GM19467 (cell line): Measurements from ENCODE around the gene TCFL5.

Experiments
- ATAC-seq: cut with Tn5 transposase; IDR thresholded peaks from one replicate; pipeline ENCODE4 v1.9.1; 2021; ENCODE audit warnings: mild to moderate bottlenecking, moderate library complexity; ENCODE audit not compliant: unreplicated experiment

The TCFL5 gene

DNA sequence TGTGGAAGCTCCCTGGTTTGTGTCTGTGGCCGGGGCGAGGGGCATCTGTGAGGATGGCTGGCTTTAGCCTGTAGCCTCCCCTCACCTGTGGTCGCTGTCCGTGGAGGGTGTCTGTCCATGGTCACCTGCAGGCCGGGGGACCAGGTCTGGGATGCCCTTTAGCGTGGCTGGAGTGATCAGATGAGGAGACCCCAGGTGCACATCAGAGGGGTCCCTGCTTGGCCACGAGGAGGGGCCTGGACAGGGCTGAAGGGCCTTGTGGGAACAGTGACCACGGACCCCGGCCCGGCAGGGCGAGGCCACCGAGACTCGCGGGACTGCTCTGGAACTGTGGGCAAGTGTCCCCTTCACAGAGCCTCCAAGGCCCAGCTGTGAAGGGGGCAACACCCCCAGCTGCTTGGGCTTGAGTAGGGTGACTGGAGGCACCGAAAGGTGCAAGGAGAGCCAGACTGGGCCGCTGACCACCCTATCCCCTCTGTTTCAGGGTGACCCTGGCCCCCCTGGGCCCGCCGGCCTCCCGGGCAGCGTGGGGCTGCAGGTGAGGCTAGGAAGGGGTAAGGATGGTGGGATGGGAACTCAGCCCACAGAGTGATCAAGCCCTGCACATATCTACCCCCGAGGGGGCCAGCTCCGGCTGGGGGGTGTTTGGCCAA lies 36.2 kb downstream of the TCFL5 start:
- ATAC-seq, result no peak

DNA sequence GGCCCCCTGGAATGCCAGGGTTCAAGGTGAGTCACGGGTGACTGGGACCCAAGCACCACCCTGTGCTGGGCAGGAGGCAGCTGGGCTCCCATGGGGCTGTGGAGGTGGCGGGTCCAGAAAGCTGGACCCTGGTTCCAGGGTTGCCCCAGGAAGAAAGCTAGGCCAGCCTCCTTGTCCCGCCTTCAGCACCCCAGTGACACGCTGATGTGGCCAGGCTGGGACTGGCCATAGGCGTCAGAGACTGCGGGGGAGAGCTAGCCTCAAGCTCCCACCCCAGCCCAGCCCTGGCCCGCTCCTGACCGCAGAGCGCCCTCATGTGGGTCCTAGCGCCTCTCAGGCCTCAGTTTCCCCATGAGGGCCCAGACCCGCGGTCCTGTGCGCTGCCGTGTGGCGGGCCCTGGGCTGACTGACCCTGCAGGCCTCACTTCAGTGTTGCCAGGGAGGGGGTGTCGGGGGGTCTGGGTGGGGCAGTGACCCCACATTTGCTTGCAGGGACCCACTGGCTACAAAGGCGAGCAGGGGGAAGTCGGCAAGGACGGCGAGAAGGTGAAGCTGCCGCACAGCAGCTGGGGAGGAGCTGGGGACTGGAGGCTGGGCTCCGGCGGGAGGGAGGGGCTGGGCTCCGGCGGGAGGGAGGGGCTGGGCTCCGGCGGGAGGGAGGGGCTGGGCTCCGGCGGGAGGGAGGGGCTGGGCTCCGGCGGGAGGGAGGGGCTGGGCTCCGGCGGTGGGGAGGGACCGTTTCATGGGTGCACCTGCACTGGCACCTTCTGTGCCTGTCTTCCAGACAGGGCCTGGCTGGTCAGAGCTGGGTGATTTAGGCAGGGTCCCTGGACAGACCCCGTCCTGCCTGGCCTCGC lies 36.9 kb downstream of the TCFL5 start:
- ATAC-seq, result no peak

DNA sequence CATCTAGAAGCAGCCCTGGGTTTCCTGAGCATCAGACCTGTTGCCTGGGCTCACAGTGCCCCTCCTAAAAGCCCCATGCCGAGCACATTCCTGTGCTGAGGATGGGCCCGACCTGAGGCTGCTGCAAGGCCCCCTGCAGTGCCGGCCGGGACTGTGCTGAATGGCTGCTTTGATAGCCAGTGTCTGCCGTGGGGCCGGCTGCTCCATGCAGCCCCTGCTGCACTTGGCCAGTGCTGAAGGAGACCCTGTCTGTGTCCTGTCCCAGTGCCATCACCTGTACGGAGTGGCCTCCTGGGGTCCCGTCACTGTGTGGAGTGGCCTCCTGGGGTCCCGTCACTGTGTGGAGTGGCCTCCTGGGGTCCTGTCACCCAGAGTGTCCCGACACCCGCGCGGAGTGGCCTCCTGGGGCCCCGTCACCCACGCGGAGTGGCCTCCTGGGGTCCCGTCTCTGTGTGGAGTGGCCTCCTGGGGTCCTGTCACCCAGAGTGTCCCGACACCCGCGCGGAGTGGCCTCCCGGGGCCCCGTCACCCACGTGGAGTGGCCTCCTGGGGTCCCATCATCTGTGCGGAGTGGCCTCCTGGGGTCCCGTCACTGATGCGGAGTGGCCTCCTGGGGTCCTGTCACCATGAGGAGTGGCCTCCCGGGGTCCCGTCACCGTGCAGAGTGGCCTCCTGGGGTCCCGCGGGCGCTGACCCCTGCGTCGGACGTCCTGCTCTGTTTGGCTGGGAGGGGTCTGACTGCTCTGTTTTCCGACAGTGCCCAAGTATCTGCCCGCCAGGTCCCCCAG lies 37.7 kb downstream of the TCFL5 start:
- ATAC-seq, result no peak

DNA sequence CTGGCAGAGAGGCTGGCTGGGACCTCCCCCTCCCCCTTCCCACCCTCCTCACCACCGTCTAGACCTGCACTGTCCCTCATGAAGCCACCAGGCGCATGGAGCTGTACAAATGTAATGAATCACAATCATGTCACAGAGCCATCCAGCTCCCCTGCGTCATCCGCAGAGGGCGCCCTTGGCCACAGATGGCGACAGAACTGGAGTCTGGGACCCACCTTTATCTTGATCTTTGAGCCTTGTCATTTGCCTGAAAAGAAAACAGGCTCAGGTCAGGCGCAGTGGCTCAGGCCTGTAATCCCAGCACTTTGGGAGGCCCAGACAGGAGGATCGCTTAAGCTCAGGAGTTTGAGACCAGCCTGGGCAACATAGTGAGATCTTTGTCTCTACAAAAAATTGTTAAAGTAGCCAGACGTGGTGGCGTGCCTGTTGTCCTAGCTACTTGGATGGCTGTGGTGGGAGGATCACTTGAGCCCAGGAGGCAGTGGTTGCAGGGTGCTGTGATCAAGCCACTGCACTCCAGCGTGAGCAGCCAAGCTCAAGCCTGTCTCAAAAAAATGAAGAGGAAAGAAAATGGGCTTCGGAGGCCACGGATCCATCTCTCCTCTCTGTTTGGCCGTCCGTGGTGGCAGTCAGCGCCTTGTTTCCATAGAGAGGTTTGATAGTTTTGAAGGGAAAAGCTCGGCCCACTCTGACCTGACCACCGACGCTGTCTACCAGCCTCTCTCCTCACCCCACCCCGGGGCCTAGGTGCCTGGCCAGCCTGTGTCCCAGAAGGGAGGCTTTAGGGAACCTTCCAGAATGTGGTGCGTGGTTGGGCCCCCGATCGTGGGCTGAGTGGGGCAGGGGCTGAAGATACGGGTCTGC lies 38.6 kb downstream of the TCFL5 start:
- no peak for ATAC-seq

DNA sequence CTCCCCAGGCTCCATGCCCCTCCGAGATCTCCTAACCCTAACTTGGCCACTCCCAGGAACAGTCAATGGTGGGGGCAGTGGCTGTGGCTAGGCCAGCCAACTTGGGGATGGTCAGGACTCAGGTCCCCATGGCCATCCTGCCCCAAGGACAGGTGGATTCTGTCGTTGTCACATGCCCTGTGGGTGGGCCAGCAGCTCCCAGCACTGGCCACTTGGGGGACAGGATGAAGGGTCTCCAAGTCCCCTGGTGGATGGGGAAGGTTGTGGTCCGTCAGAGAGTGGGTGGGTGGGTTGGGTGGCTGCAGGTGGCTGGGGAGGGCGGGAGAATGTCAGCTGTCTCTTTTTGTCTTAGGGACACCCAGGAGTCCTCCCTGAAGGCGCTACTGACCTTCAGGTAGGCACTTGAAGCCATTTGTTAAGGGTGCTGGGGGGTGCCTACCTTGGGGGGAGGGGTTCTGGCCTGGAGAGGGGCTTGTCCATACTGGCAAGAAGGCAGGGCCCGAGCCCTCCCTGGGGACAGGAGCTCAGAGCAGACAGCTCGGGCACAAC lies 39.3 kb downstream of the TCFL5 start:
- no peak for ATAC-seq

DNA sequence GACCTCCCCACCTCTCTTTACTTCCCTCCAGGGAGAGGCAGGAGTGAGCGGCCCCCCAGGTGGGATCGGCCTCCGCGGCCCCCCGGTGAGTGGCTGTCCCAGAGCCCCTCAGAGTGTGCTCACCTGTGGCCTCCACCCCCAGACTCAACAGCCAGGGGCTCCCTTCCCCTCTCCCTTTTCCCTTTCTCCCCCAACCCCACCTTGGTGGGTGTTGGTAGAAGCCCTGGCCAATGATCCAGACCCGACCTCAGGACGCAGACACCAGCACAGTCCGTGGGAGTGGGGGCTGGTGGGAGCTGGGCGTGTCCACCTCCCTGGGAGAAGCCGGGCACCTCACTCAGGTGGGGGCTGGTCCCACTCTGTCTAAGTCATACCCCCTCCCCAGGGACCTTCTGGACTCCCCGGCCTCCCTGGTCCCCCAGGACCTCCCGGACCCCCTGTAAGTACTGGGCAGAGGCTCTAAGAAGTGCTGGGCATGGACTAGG lies 39.9 kb downstream of the TCFL5 start:
- no peak for ATAC-seq

DNA sequence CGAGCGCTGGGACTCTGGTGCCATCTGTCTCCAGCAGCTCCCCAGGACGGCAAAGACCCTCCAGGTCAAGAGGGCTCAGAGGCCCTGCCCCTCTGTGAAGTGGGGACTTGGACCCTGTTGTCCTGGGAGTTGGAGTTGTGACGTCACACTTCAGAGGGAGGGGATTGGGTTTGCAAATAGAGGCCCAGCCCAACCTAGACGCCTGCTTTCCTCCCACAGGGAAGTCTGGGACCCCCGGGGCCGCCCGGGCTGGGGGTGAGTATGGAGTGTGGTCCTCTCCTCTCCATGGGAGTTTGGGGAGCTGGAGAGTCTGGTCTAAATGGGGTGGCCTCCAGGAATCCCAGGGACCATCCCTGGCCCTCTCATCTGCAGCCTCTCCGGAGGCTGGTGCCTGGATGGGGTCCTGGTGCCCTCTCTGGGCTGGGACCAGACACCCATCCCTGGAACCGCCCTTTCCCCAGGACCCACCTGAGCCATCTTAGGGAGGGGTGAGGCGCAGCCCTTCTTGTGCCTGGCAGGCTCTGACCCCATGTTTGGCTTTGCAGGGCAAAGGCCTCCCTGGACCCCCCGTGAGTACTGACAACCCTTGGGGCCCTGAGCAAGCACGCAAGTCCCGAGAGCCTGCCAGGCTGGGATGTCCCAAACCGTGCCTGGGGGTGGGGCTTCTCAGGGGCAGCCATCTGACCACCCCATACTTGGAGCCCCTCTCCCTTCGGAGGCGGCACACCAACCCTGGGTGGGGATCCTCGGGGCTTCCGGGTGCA lies 40.5 kb downstream of the TCFL5 start:
- ATAC-seq, result no peak

DNA sequence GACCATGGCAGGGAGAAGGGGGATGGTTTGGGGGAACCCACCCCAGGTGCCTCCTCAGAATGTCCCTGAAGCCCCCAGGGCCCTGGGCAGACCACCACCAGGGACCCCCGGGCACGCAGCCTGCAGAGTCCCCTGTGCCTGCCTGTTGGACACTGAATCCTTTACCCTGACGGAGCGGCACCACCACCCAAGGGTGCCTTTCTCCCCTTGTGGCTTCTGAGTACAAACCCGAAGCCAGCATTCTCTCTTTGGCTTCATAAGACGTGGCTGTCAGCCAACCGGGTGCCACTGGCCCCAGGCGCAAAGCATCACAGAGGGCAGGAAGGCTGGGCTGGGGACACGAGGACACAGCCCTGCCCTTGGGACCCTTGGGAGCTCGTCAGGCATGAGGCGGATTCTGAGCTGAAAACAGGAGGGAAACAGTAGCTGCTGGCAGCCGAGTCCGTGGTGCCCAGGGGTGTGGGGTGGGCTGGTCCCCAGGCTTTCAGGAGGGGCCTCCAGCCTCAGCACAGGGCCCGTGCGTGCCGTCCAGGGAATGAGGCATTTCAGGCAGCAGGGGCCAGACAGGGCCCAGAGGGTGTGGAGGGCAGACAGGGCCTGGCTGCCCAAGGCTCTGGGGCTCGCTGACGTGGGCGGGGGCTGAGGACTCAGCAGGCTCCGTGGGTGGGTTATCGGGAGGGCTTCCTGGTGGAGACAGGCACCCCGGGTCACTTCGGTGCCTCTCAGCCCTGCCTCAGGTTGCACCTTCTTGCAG lies 41.2 kb downstream of the TCFL5 start:
- ATAC-seq, result no peak

DNA sequence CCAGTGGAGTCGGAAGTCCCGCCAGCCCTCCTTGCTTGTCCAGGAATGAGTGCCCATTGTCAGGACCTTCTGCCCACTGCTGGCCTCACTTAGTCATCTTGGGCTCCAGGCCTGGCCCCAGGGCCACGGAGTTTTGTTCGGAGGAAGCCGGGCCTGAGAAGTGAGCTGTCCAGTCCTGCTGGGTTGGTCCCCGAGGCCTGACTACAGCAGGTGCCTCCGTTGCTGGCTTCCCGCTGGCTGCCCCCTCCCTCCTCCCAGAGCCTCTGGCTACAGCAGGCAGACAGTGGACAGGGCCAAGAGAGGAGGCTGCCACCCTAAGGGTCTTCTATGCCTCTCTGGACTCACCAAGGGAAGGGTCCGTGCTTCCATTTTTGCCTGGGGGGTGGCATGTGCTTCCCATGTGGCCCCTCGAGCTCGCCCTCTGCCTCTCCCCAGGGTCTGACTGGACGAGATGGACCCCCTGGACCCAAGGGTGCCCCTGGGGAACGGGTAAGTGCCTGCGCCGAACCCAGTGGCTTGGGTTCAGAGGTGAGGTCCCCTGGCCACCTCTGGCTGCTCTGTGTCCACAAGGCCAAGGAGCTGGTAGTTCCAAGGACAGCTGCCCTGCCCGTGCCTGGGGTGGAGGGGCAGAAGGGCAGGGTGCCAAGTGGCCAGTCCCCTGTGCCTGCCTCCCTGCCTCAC lies 42.0 kb downstream of the TCFL5 start:
- ATAC-seq, result no peak

DNA sequence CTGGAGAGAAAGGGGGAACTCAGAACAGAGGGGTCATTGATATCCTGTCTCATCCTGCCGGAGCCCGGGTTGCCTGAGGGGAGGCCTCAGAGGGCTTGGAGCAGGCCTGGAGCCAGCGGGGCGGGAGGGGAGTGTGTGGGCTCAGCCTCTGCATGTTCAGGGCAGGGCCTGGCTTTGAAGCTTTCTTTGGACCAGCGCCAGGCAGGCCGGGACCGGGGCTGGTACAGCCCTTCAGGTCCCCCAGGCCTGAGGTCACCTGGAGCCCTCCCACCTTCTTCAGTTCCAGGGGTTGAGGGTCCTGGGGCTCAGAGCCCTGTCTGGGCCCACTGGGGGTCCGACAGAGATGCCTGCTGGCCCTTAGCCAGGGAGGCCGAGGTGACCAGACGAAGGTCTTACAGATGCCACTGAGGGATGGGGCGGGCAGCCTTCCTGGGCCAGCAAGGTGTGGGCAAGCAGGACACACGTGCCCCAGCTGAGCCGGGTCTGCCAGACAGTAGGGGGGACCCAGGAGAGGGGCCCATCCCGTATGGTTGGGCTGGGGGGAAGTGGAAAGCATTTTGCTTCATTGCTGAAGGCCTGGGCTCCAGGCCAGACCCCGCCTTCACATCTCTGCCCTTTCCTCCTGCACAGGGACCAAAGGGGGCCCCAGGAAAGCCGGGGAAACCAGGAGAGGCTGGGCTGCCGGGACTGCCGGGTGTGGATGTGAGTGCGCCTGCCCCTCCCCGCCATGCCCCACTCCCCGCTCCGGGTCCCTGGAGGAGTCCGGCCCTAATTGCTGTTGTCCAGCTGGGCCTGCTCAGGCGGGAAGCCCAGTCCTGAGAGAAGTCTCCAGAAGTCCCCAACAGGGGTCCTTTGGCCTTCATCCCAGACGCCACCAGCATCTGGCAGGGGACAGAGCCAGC lies 42.8 kb downstream of the TCFL5 start:
- ATAC-seq, result no peak

DNA sequence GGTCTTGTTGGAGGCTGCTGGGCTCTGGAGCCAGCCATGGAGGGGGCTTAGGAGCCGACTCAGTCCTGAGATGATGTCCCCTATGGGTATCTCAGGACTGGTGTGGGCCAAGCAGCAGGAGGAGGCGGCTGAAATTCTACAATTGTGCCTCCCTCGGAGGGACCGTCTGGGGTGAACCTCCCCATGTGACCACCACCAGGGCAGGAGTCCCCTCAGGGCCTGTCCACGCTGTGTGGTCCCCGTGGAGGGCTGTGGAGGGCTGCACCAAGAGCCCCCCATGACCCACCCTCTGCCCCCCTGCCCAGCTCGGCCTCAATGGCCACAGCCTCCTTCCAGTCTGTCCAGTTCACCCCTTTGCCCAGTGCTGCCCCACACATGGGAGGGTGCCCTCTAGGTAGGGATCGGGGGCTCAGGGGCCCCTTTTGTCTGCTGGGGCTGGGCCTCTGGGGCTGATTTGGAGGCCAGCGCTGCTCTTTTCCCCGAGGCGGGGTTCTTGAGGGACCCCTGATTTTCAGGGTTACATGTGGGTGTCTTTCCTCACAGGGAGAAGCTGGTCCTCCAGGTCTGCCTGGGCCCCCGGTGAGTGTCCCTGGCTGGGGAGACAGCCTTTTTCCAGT lies 43.5 kb downstream of the TCFL5 start:
- no peak for ATAC-seq

DNA sequence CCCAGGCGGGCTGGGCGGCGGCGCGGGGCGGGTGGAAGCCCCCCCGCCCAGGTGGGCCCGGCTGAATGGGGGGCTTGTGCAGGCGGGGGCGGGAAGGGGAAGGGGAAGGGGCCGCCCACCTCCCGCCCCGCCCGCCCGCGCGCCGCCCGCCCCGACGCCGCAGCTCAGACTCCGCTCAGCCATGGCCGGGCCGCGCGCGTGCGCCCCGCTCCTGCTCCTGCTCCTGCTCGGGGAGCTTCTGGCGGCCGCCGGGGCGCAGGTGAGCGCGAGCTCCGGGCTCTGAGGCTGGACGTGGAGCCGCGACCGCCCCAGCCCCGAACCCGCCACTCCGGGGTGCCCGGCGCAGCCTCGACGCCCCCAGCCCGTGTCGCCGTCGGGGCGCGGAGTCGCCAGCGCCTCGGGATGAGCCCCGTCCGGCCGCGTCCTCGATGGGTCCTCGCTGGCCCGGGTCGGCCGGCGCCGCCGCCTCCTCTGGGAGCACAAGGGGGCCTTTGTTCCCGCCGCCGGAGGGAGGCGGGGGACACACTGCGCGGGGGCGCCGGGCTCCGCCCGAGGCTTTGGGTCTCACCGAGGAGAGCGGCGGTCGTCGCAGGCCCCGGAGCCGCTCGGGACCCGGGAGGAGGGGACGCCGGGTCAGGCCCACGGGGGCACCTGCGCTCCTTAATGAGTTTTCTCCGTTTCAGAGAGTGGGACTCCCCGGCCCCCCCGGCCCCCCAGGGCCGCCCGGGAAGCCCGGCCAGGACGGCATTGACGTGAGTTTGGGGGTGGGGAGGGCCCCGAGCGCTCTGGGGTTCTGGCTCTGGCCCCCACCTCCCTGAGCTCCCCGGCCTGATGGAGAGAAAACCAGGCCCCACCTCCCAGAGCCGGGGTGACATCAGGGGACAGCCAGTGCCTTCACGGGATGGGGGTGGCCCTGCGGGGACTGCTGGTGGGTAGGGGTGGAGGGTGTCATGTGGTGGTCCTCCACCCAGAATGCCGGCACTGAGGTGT lies 44.4 kb downstream of the TCFL5 start, which contains the start of gene COL9A3:
COL9A3 (plus strand) TSS at position 167 of the 990 bp plus-strand sequence; CDS start at position 182, 15 bp downstream.
- ATAC-seq, result no peak

DNA sequence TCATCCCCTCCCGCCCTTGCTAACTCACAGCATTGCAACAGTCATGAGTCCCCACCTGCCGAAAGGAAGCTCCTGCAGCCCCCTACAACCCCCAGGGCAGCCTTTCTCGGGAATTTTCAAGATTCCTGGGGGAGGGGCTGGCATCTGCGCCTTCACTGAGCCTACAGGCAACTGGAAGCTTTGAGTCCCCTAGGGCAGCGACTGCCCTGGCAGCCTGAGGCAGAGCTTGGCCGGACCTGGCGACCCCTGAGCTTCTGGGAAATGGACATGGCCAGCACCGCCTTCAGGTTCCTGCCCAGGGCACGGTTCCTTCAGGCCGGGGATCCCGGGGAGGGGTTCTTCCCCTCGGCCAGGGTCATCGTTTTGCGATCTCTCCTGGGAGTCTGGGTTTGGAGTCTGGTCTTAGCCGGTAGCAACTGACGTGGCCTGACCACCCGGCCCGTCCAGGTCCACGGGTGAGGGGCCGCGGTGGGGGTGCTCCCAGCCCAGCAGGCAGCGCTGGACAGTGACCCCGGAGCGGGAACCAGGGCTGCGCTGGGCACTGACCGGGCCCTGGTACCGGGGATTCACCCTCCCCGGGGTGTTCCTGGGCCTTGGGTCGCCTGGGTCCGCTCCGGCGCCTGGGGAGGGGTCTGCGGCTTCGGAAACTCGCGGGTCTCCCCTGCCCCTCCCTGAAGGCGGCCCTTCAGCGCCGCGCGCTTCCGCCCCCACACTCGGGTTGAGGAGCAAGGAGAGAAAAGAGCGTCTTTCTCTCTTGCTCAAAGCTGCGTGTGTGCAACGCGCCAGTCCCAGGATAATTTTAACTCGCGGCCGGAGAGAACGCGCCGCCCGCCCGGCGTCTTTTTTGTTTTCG lies 45.4 kb downstream of the TCFL5 start:
- no peak for ATAC-seq
